ENCODE results near the gene HACD2. TPM values are rescaled to one million over a fixed set of nuclear protein-coding genes. Genes with fewer than 3 reads are reported as not detected.
A peak's percentile ranks its signal among the peaks of the same experiment; 100 is the strongest.

Gene HACD2
- total RNA-seq, 1 experiment from 2014 or later, result 27.4 TPM

- Histone ChIP-seq H3K23me2 (ENCODE audit: insufficient read length, low read depth, low read length, poor library complexity, severe bottlenecking) (peaks cover 15% of the 10 kb centered on the region), H4K20me1 (ENCODE audit: control insufficient read depth, insufficient read depth, insufficient read length) (no peaks in the 10 kb centered on the region), H3K4me2 (ENCODE audit: insufficient read depth, insufficient read length, low read length) (peak overlapping the region; percentile 95), H3K4me1 (ENCODE audit: insufficient read depth, low read length) (no peaks in the 10 kb centered on the region), H3K27me3 (ENCODE audit: insufficient read depth, low read length) (no peaks in the 10 kb centered on the region), H3K23ac (ENCODE audit: insufficient read length, low read depth, low read length) (no peak overlapping the region), H4K91ac (ENCODE audit: insufficient read length, low read depth, low read length) (no peak overlapping the region), H3K18ac (ENCODE audit: insufficient read length, low read depth, low read length) (no peak overlapping the region), H2BK20ac (ENCODE audit: low read depth, low read length, poor library complexity, severe bottlenecking) (no peak overlapping the region), H2AFZ (ENCODE audit: low read length) (no peak overlapping the region), H4K5ac (ENCODE audit: insufficient read length, low read depth, low read length) (no peak overlapping the region), H3K27ac (ENCODE audit: insufficient read length, low read depth, low read length) (no peak overlapping the region), H3K14ac (ENCODE audit: insufficient read depth, low read length) (no peak overlapping the region), H4K8ac (replicated peaks; ENCODE audit: insufficient read length, low read depth, low read length) (no peak overlapping the region), H3K9ac (ENCODE audit: extremely low read depth, insufficient read length, low read length) (peak overlapping the region; percentile 98), H3K9me3 (ENCODE audit: control insufficient read depth, low read depth, low read length) (no peaks in the 10 kb centered on the region), H3K79me2 (ENCODE audit: insufficient read depth, low read length) (no peaks in the 10 kb centered on the region), H3T11ph (ENCODE audit: low read length) (no peak overlapping the region), H3K56ac (ENCODE audit: insufficient read length, low read depth, low read length) (no peak overlapping the region), H2BK12ac (ENCODE audit: insufficient read length, low read depth, low read length) (no peak overlapping the region), H3K4ac (ENCODE audit: low read depth, low read length) (no peak overlapping the region), H2BK120ac (ENCODE audit: low read depth, low read length, poor library complexity, severe bottlenecking) (no peak overlapping the region), H2AK5ac (ENCODE audit: insufficient read length, low read length) (no peak overlapping the region), H3K79me1 (ENCODE audit: insufficient read depth, low read depth, low read length, poor library complexity, severe bottlenecking) (no peaks in the 10 kb centered on the region), H2BK15ac (ENCODE audit: low read depth, low read length) (no peak overlapping the region), H2BK5ac (ENCODE audit: insufficient read length, low read length) (no peak overlapping the region)
- peaks cover 2% of the 10 kb centered on the region for H3K27me3 Mint-ChIP-seq (ENCODE audit: low read depth)
- peaks cover 19 to 27% of the 10 kb centered on the region in 2 experiments for H3K4me1 Mint-ChIP-seq
- H3K36me3 Mint-ChIP-seq (ENCODE audit: insufficient read depth in 1 of 3, low read depth in 3 of 3), result peaks cover 31 to 40% (median 32%) of the 10 kb centered on the region in 3 experiments
- no CpG with 5 or more reads among the region's 10 CpGs for WGBS (ENCODE audit: extremely low coverage, insufficient read length, low lambda C conversion rate)
- no peak for TF ChIP-seq CTCF (conservative IDR thresholded peaks at IDR 0.05)
- peaks cover 11 to 21% of the 10 kb centered on the region in 2 experiments; a peak in 4 of 5 replicates for H3K9me3 Mint-ChIP-seq
- H3K4me3 Mint-ChIP-seq, result no peak overlapping the region
- H3K27ac Mint-ChIP-seq, result no peak overlapping the region
- peak; percentile 84 for DNase-seq
Observed at GRCh38 chr3:123586131-123586530, 1.3 kb upstream of the HACD2 start.

Data from H9 (cell line).